Mucosa of descending colon (tissue), 3 donors: Measurements from ENCODE around the gene TGFBR3. TPM values are rescaled to one million over a fixed set of nuclear protein-coding genes. Genes with fewer than 3 reads are reported as not detected.

Experiments used
- ATAC-seq: fragments of 200-7000 bp; cut with Tn5 transposase; one replicate; pipeline ENCODE4 v1.9.1; 2020; ENCODE audit warnings: mild to moderate bottlenecking, moderate library complexity
- DNase-seq, 3 donors: peaks; one replicate each; pipeline ENCODE4 v3.0.0-alpha.2; 2020
- H3K36me3 ChIP-seq: fragments of 200-600 bp; one replicate; pipeline ENCODE4 v1.8.0; 2021; ENCODE audit warnings: low read depth, mild to moderate bottlenecking
- H3K4me1 ChIP-seq: fragments of 200-600 bp; one replicate; pipeline ENCODE4 v1.8.0; 2021; ENCODE audit warnings: low read depth, mild to moderate bottlenecking
- H3K4me3 ChIP-seq: fragments of 200-600 bp; one replicate; pipeline ENCODE4 v1.8.0; 2021; ENCODE audit warnings: mild to moderate bottlenecking
- H3K9me3 ChIP-seq: fragments of 200-600 bp; one replicate; pipeline ENCODE4 v1.8.0; 2021; ENCODE audit warnings: mild to moderate bottlenecking
- CTCF ChIP-seq: fragments of 200-600 bp; IDR thresholded peaks from one replicate; pipeline ENCODE4 v1.8.0; 2022; ENCODE audit warnings: antibody characterized with exemption, mild to moderate bottlenecking
- intact Hi-C, 2 donors: fragments of 100-400 bp; cut with DNase I in 1 of 2; cut with micrococcal nuclease in 1 of 2; formaldehyde crosslinking; loops; one replicate each; pipeline versions ENCODE4 v1.11.0 to v1.11.1; 2022; cut with DNase I, micrococcal nuclease
- total RNA-seq, 3 donors: library from RNA; stranded (reverse); fragmentation: NEBNext Ultra II Directional in 2 of 3; extraction: Animal tissue kit (Norgen Biotek cat#: 25700) in 2 of 3; gene quantifications; one replicate each; pipeline versions ENCODE4 v1.2.1 to v1.2.4, GENCODE V29; 2021 to 2023
- donor health status: DM: no; HTN: no; CAD: no; lungs with moderate emphysema.
- donor health status: DM: no; HTN: no; CAD: no.
- donor health status: DM: no; HTN: yes; CAD: no.

Gene TGFBR3
- total RNA-seq, 3 donors from 2014 or later: 11.6 to 89.7 (median 21.1) TPM

- no peaks in the 10 kb centered on the region for H3K36me3 ChIP-seq
- DNase-seq: no peak
- intact Hi-C loops: no loop called here
- no peak overlapping the region for H3K4me3 ChIP-seq
- ATAC-seq: no peak
- no peak for TF ChIP-seq CTCF
- no peaks in the 10 kb centered on the region for H3K9me3 ChIP-seq
- H3K4me1 ChIP-seq: no peaks in the 10 kb centered on the region
Observed at GRCh38 chr1:91710261-91710660, 175.7 kb downstream of the TGFBR3 start.

- Histone ChIP-seq H3K4me1 (no peaks in the 10 kb centered on the region), H3K4me3 (no peak overlapping the region), H3K36me3 (no peaks in the 10 kb centered on the region), H3K9me3 (no peaks in the 10 kb centered on the region)
- no peak for ATAC-seq
- DNase-seq: no peak
- no peak for TF ChIP-seq CTCF
- intact Hi-C loops: no loop called here
Observed at GRCh38 chr1:91708691-91709090, 177.3 kb downstream of the TGFBR3 start.

GRCh38 chr1:91707890-91708218 lies 178.1 kb downstream of the TGFBR3 start:
- no peak for DNase-seq

GRCh38 chr1:91707114-91707889 lies 178.6 kb downstream of the TGFBR3 start:
- intact Hi-C loops: no loop called here
- DNase-seq: no peak
- no peak for TF ChIP-seq CTCF
- H3K4me1 ChIP-seq: no peaks in the 10 kb centered on the region
- no peaks in the 10 kb centered on the region for H3K9me3 ChIP-seq
- no peaks in the 10 kb centered on the region for H3K36me3 ChIP-seq
- ATAC-seq: no peak
- H3K4me3 ChIP-seq: no peak overlapping the region

More at GRCh38 chr1:91707890-91708218, 178.1 kb downstream of the TGFBR3 start:
- no peak for TF ChIP-seq CTCF
- H3K9me3 ChIP-seq: no peaks in the 10 kb centered on the region
- ATAC-seq: peak; percentile 62
- no peaks in the 10 kb centered on the region for H3K4me1 ChIP-seq
- no peak overlapping the region for H3K4me3 ChIP-seq
- intact Hi-C loops: no loop called here
- H3K36me3 ChIP-seq: no peaks in the 10 kb centered on the region

- no peaks in the 10 kb centered on the region for H3K4me1 ChIP-seq
- intact Hi-C loops: no loop called here
- no peak overlapping the region for H3K4me3 ChIP-seq
- no peak for ATAC-seq
- no peak for TF ChIP-seq CTCF
- H3K36me3 ChIP-seq: no peaks in the 10 kb centered on the region
- no peak for DNase-seq
- H3K9me3 ChIP-seq: no peaks in the 10 kb centered on the region
Observed at GRCh38 chr1:91706140-91706957, 179.6 kb downstream of the TGFBR3 start.
